Heart left ventricle (tissue), 16 donors: ENCODE measurements around the gene MED10. TPM values are rescaled to one million over a fixed set of nuclear protein-coding genes. Genes with fewer than 3 reads are reported as not detected.

Experiments
- ATAC-seq, 4 donors: fragments of 200-7000 bp; cut with Tn5 transposase; one replicate each; pipeline ENCODE4 v1.9.1; 2020 to 2022; ENCODE audit warnings: moderate library complexity in 4 of 4, mild to moderate bottlenecking in 3 of 4, moderate number of reproducible peaks in 1 of 4
- DNase-seq, 5 donors: peaks; one replicate each; pipeline ENCODE4 v3.0.0-alpha.2; 2020
- H3K27ac ChIP-seq, 12 donors: fragments of 200-600 bp; sonication (generic) in 4 of 12; one replicate each; pipeline versions ENCODE4 v1.5.0 to v1.8.0; 2016 to 2022; ENCODE audit warnings: mild to moderate bottlenecking in 2 of 12
- H3K27me3 ChIP-seq, 9 donors: fragments of 200-600 bp; sonication (generic) in 2 of 9; one replicate each; pipeline versions ENCODE4 v1.5.1 to v1.8.0; 2016 to 2022; ENCODE audit warnings: mild to moderate bottlenecking in 3 of 9
- H3K36me3 ChIP-seq, 9 donors: fragments of 200-600 bp; sonication (generic) in 2 of 9; one replicate each; pipeline versions ENCODE4 v1.5.0 to v1.8.0; 2018 to 2022; ENCODE audit warnings: mild to moderate bottlenecking in 2 of 9
- H3K4me1 ChIP-seq, 12 donors: fragments of 200-600 bp; sonication (generic) in 4 of 12; one replicate each; pipeline versions ENCODE4 v1.5.0 to v1.8.0; 2016 to 2022; ENCODE audit warnings: mild to moderate bottlenecking in 3 of 12
- H3K4me3 ChIP-seq, 12 donors: fragments of 200-600 bp; sonication (generic) in 4 of 12; one replicate each; pipeline versions ENCODE4 v1.5.0 to v1.8.0; 2017 to 2022; ENCODE audit warnings: mild to moderate bottlenecking in 9 of 12, moderate library complexity in 4 of 12
- H3K9me3 ChIP-seq, 12 donors: fragments of 200-600 bp; sonication (generic) in 4 of 12; one replicate each; pipeline versions ENCODE4 v1.5.0 to v1.8.0; 2016 to 2022; ENCODE audit warnings: mild to moderate bottlenecking in 1 of 12
- CTCF ChIP-seq, 12 donors: fragments of 200-600 bp; sonication (generic) in 4 of 12; IDR thresholded peaks; one replicate each; pipeline versions ENCODE4 v1.5.0 to v1.8.0; 2018 to 2022; ENCODE audit warnings: antibody characterized with exemption in 12 of 12, mild to moderate bottlenecking in 5 of 12
- POLR2A ChIP-seq, 2 donors: fragments of 450-650 bp; IDR thresholded peaks; one replicate each; pipeline ENCODE4 v1.6.1; 2017; ENCODE audit warnings: antibody characterized with exemption in 2 of 2, mild to moderate bottlenecking in 2 of 2, moderate library complexity in 2 of 2
- WGBS, 4 donors: extraction: QIAGEN DNeasy Blood & Tissue Kit in 2 of 4; methylation state at CpG; one replicate each; pipeline versions ENCODE4 v1.1.5 to v1.1.7; 2013 to 2018; 5-methylcytosine and 5-hydroxymethylcytosine counted together
- intact Hi-C, 10 donors: fragments of 100-400 bp; cut with DNase I; formaldehyde crosslinking; loops; one replicate each; pipeline versions ENCODE4 v1.11.1 to v1.14.2; 2022
- polyA plus RNA-seq, 2 donors: library from polyadenylated mRNA; stranded (reverse); fragments of 200-250 nt; gene quantifications; one replicate each; pipeline ENCODE4 v1.2.3, GENCODE V29; 2013
- total RNA-seq, 9 donors: library from RNA; depleted of rRNA in 2 of 9; stranded (reverse); fragments of >200 nt in 2 of 9; fragmentation: NEBNext Ultra II Directional in 3 of 9; extraction: Animal tissue kit (Norgen Biotek cat#: 25700) in 3 of 9; gene quantifications; one replicate each; pipeline versions ENCODE4 v1.1.0 to v1.2.4, GENCODE V29; 2016 to 2023
- donor health status: ischemic (EF 13 %, LVEDD 7.1; RV severe dilation, severe dysfunction).
- donor health status: healthy with polysubstance abuse.
- donor health status: DM: no; HTN: yes; CAD: no.
- donor health status: DM: no; HTN: no; CAD: no.
- donor health status: ischemic (EF 25% LVEDD 6.9; RV normal size, moderate dysfunction).
- donor health status: ischemic (EF 25% LVEDD 5.7; RV mildly dilated, moderate dysfunction).
- donor health status: healthy.
- donor health status: DM: yes; HTN: yes; CAD: no.
- donor health status: ischemic (EF 35%, LVEDD 5.7; RV mildly dilated, moderate dysfunction).
- donor health status: nonischemic (EF 11% LVEDD 7.7; RV severe dilation, severe dysfunction).
- donor health status: DM: yes; HTN: yes; CAD: no.
- donor health status: PGD.
- donor health status: ischemic (EF 29% LVEDD 5.4; RV normal size, mild dysfunction).
- donor health status: nonischemic (EF 23%, LVEDD 6.1; RV moderate dilation, normal function).

MED10 gene
- total and polyA plus RNA-seq, 11 donors: 13.2 to 51.9 (median 23.9) TPM

- DNase-seq (no peak), ATAC-seq (no peak)
- peaks cover 0 to 4% (median 0%) of the 10 kb centered on the region in 9 donors for H3K27me3 ChIP-seq
- TF ChIP-seq CTCF (IDR thresholded peaks at IDR 0.05) (no peak), POLR2A (IDR thresholded peaks at IDR 0.05) (no peak)
- no peaks in the 10 kb centered on the region for H3K4me1 ChIP-seq
- 70 to 77% (median 75%) methylated on average over 8 of the region's 8 CpGs for WGBS, 4 donors
- no peak overlapping the region for H3K4me3 ChIP-seq
- no peaks in the 10 kb centered on the region for H3K9me3 ChIP-seq
- H3K27ac ChIP-seq: no peak overlapping the region
- no peaks in the 10 kb centered on the region for H3K36me3 ChIP-seq
- intact Hi-C loops: no loop called here
These were observed 30.5 kb upstream of the MED10 start for GRCh38 chr5:6408627-6409446.

GRCh38 chr5:6408260-6408596 lies 29.9 kb upstream of the MED10 start:
- H3K36me3 ChIP-seq: no peaks in the 10 kb centered on the region
- WGBS, 4 donors: 66 to 82% (median 70%) methylated on average over 5 of the region's 5 CpGs
- H3K27me3 ChIP-seq: peaks cover 0 to 4% (median 0%) of the 10 kb centered on the region in 9 donors
- DNase-seq (no peak), ATAC-seq (no peak)
- H3K4me1 ChIP-seq: no peaks in the 10 kb centered on the region
- H3K4me3 ChIP-seq: no peak overlapping the region
- TF ChIP-seq CTCF (IDR thresholded peaks at IDR 0.05) (no peak), POLR2A (IDR thresholded peaks at IDR 0.05) (no peak)
- H3K9me3 ChIP-seq: no peaks in the 10 kb centered on the region
- no peak overlapping the region for H3K27ac ChIP-seq
- intact Hi-C loops: no loop called here

- intact Hi-C loops: no loop called here
- no peaks in the 10 kb centered on the region for H3K4me1 ChIP-seq
- 71 to 76% (median 72%) methylated on average over 6 of the region's 6 CpGs for WGBS, 4 donors
- DNase-seq (no peak), ATAC-seq (no peak)
- no peak overlapping the region for H3K27ac ChIP-seq
- H3K4me3 ChIP-seq: no peak overlapping the region
- H3K36me3 ChIP-seq: no peaks in the 10 kb centered on the region
- TF ChIP-seq POLR2A (IDR thresholded peaks at IDR 0.05) (no peak), CTCF (IDR thresholded peaks at IDR 0.05) (no peak)
- H3K27me3 ChIP-seq: peaks cover 0 to 4% (median 0%) of the 10 kb centered on the region in 9 donors
- no peaks in the 10 kb centered on the region for H3K9me3 ChIP-seq
These were observed 29.4 kb upstream of the MED10 start for GRCh38 chr5:6407558-6408259.

- no peaks in the 10 kb centered on the region for H3K9me3 ChIP-seq
- no peak overlapping the region for H3K4me3 ChIP-seq
- intact Hi-C loops: no loop called here
- H3K27ac ChIP-seq: no peak overlapping the region
- H3K27me3 ChIP-seq: peaks cover 0 to 4% (median 0%) of the 10 kb centered on the region in 9 donors
- DNase-seq: no peak
- no peaks in the 10 kb centered on the region for H3K4me1 ChIP-seq
- TF ChIP-seq CTCF (IDR thresholded peaks at IDR 0.05) (no peak), POLR2A (IDR thresholded peaks at IDR 0.05) (no peak)
- ATAC-seq: no peak
- no peaks in the 10 kb centered on the region for H3K36me3 ChIP-seq
- 80 to 87% (median 83%) methylated on average over 4 of the region's 4 CpGs for WGBS, 4 donors
These were observed 27.2 kb upstream of the MED10 start for GRCh38 chr5:6405591-6405990.
